ENCODE data around the gene ADRA2A.

The ADRA2A gene

GRCh38 chr10:111130471-111130870 is 53.6 kb downstream of the ADRA2A start:
- in situ Hi-C loops (cut with MboI; ENCODE audit: low sequenced_read_pairs): no loop called here
